HG03108 (cell line): ENCODE results near the gene AGRN.
A peak's percentile ranks its signal among the peaks of the same experiment; 100 is the strongest.
"Not testable (repeated sequence)": the region's sequence is repeated elsewhere in the genome, so short reads cannot be mapped to it uniquely, and the experiment has no call there.

Source experiments
- ATAC-seq: cut with Tn5 transposase; IDR thresholded peaks from one replicate; pipeline ENCODE4 v1.9.1; 2021; ENCODE audit warnings: moderate library complexity; ENCODE audit not compliant: unreplicated experiment

AGRN gene

GRCh38 chr1:1018321-1018685 lies 1.6 kb upstream of the AGRN start:
- not testable (repeated sequence) for ATAC-seq

GRCh38 chr1:1019122-1019999 lies 559 bp upstream of the AGRN start:
- peak; percentile 64 for ATAC-seq

- no peak for ATAC-seq
Observed at GRCh38 chr1:1020415-1021009, 592 bp downstream of the AGRN start.

- no peak for ATAC-seq
Observed at GRCh38 chr1:1021010-1021919, 1.3 kb downstream of the AGRN start.

- no peak for ATAC-seq
Observed at GRCh38 chr1:1021920-1022259, 2.0 kb downstream of the AGRN start.

GRCh38 chr1:1022302-1023009 lies 2.5 kb downstream of the AGRN start:
- ATAC-seq, result no peak

GRCh38 chr1:1023700-1024099 lies 3.8 kb downstream of the AGRN start:
- ATAC-seq, result no peak

GRCh38 chr1:1024149-1024770 lies 4.3 kb downstream of the AGRN start:
- ATAC-seq, result no peak

GRCh38 chr1:1024771-1025699 lies 5.1 kb downstream of the AGRN start:
- ATAC-seq, result no peak

GRCh38 chr1:1025730-1026129 lies 5.8 kb downstream of the AGRN start:
- no peak for ATAC-seq

GRCh38 chr1:1026599-1027413 lies 6.9 kb downstream of the AGRN start:
- no peak for ATAC-seq

- no peak for ATAC-seq
Observed at GRCh38 chr1:1027791-1028190, 7.9 kb downstream of the AGRN start.

GRCh38 chr1:1030867-1031658 lies 11.1 kb downstream of the AGRN start:
- ATAC-seq, result not testable (repeated sequence)

GRCh38 chr1:1031659-1032235 lies 11.8 kb downstream of the AGRN start:
- ATAC-seq, result no peak

- ATAC-seq, result no peak
Observed at GRCh38 chr1:1032424-1032823, 12.5 kb downstream of the AGRN start.

- ATAC-seq, result peak; percentile 82
Observed at GRCh38 chr1:1033009-1033587, 13.2 kb downstream of the AGRN start.
